K562 (cell line): Measurements from ENCODE around the gene CYP26A1. TPM values are rescaled to one million over a fixed set of nuclear protein-coding genes. Genes with fewer than 3 reads are reported as not detected.

ENCODE experiments used
- FOXM1 ChIP-seq, 2 experiments: fragments of 450-650 bp in 1 of 2; sonication (generic) in 1 of 2; formaldehyde crosslinking in 1 of 2; IDR thresholded peaks; 2 replicates each; pipeline versions ENCODE4 v1.6.1 to v1.9.0; 2017 to 2022; ENCODE audit warnings: low read depth in 2 of 2, mild to moderate bottlenecking in 2 of 2, missing genetic modification reagents in 1 of 2, moderate library complexity in 1 of 2
- IFI16 ChIP-seq: fragments of 250-450 bp; sonication (Bioruptor Pico); IDR thresholded peaks from 2 replicates; pipeline ENCODE4 v2.1.2; 2022; ENCODE audit warnings: mild to moderate bottlenecking, inconsistent platforms
- RBFOX2 ChIP-seq: fragments of 200-400 bp; formaldehyde crosslinking; IDR thresholded peaks from 2 replicates; pipeline ENCODE4 v1.6.1; 2017; ENCODE audit warnings: low read depth, mild to moderate bottlenecking, low read length, moderate library complexity
- ZNF12 ChIP-seq: sonication (generic); formaldehyde crosslinking; IDR thresholded peaks from 2 replicates; pipeline ENCODE4 v1.4.0; 2020; ENCODE audit warnings: mild to moderate bottlenecking, missing genetic modification reagents
- polyA plus RNA-seq, 8 experiments: library from polyadenylated mRNA; depleted of rRNA in 4 of 8; stranded (reverse) in 5 of 8; unstranded in 3 of 8; fragments of >200 nt; fragmentation: Nextera tagmentation in 2 of 8; fragmentation: Illumina TruSeq in 1 of 8; extraction: Ambion mirVana in 2 of 8; extraction: Trizol in 1 of 8; gene quantifications; 2 replicates each; pipeline versions ENCODE4 v1.2.1 to v1.2.3, GENCODE V29; 2011 to 2014; ENCODE audit warnings: inconsistent platforms in 1 of 8, missing spikeins in 1 of 8
- total RNA-seq, 7 experiments: library from RNA; depleted of rRNA in 6 of 7; stranded (reverse); fragments of >200 nt in 6 of 7; fragmentation: Illumina TruSeq in 2 of 7; extraction: Trizol in 2 of 7; gene quantifications; 2 replicates each; pipeline versions ENCODE4 v1.2.1 to v1.2.3, GENCODE V29; 2011 to 2021; ENCODE audit warnings: low replicate concordance in 1 of 7
- TF ChIP-seq, protein P1 (sequence below): fragments of 200-600 bp; sonication (generic); IDR thresholded peaks from one replicate; pipeline ENCODE4 v1.6.1; 2012; ENCODE audit warnings: mild to moderate bottlenecking, low read depth, low read length, inconsistent platforms
- TF ChIP-seq, protein P2 (sequence below): fragments of 450-650 bp; conservative IDR thresholded peaks from 2 replicates; pipeline ENCODE4 v1.6.1; 2016; ENCODE audit warnings: missing genetic modification characterization, low read depth, mild to moderate bottlenecking, missing compliant biosample characterization, moderate library complexity

CYP26A1 gene
- total and polyA plus RNA-seq, 9 of the 15 experiments (the other 6 are each of a cell fraction or from before 2014, with no cell fraction given) = 0.11 to 5.1 (median 1.6) TPM

DNA sequence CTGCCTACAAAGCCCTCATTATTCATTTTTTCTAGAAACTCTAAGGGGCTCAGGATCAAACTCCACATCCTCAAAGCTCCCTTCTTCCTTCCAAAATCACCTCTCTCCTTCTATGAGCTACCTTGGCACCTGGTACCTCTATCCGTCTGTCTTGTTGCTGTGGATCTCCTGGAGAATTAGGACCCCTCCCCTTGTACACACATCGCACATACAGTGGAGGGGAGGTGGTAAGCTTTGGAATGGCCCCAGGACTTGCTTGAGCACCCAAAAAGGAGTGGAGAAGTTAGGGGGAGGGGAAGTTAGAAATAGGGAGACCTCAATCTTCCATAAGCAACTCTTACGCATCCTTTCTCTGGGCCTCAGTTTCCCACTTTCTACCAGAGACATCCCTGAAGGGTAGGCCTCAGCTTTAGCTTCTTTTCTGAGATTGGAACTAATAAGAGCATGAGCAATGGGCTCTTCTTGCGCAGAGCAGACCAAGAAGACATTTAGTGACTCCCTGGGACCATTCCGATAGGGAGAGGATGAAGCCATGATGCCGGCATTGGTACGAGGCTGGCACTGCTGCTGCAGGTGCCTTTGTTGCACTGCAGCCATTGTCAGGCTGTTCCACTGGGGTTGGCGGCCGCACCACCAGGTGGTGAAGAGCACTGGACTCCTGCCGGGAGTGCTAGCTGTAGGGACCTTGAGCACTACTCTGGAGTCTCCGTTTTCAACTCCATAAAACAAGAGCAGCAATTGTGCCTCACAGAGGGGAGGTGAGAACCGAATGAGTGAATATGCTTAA lies 8.6 kb upstream of the CYP26A1 start (continued):
- TF ChIP-seq, protein P1, sequence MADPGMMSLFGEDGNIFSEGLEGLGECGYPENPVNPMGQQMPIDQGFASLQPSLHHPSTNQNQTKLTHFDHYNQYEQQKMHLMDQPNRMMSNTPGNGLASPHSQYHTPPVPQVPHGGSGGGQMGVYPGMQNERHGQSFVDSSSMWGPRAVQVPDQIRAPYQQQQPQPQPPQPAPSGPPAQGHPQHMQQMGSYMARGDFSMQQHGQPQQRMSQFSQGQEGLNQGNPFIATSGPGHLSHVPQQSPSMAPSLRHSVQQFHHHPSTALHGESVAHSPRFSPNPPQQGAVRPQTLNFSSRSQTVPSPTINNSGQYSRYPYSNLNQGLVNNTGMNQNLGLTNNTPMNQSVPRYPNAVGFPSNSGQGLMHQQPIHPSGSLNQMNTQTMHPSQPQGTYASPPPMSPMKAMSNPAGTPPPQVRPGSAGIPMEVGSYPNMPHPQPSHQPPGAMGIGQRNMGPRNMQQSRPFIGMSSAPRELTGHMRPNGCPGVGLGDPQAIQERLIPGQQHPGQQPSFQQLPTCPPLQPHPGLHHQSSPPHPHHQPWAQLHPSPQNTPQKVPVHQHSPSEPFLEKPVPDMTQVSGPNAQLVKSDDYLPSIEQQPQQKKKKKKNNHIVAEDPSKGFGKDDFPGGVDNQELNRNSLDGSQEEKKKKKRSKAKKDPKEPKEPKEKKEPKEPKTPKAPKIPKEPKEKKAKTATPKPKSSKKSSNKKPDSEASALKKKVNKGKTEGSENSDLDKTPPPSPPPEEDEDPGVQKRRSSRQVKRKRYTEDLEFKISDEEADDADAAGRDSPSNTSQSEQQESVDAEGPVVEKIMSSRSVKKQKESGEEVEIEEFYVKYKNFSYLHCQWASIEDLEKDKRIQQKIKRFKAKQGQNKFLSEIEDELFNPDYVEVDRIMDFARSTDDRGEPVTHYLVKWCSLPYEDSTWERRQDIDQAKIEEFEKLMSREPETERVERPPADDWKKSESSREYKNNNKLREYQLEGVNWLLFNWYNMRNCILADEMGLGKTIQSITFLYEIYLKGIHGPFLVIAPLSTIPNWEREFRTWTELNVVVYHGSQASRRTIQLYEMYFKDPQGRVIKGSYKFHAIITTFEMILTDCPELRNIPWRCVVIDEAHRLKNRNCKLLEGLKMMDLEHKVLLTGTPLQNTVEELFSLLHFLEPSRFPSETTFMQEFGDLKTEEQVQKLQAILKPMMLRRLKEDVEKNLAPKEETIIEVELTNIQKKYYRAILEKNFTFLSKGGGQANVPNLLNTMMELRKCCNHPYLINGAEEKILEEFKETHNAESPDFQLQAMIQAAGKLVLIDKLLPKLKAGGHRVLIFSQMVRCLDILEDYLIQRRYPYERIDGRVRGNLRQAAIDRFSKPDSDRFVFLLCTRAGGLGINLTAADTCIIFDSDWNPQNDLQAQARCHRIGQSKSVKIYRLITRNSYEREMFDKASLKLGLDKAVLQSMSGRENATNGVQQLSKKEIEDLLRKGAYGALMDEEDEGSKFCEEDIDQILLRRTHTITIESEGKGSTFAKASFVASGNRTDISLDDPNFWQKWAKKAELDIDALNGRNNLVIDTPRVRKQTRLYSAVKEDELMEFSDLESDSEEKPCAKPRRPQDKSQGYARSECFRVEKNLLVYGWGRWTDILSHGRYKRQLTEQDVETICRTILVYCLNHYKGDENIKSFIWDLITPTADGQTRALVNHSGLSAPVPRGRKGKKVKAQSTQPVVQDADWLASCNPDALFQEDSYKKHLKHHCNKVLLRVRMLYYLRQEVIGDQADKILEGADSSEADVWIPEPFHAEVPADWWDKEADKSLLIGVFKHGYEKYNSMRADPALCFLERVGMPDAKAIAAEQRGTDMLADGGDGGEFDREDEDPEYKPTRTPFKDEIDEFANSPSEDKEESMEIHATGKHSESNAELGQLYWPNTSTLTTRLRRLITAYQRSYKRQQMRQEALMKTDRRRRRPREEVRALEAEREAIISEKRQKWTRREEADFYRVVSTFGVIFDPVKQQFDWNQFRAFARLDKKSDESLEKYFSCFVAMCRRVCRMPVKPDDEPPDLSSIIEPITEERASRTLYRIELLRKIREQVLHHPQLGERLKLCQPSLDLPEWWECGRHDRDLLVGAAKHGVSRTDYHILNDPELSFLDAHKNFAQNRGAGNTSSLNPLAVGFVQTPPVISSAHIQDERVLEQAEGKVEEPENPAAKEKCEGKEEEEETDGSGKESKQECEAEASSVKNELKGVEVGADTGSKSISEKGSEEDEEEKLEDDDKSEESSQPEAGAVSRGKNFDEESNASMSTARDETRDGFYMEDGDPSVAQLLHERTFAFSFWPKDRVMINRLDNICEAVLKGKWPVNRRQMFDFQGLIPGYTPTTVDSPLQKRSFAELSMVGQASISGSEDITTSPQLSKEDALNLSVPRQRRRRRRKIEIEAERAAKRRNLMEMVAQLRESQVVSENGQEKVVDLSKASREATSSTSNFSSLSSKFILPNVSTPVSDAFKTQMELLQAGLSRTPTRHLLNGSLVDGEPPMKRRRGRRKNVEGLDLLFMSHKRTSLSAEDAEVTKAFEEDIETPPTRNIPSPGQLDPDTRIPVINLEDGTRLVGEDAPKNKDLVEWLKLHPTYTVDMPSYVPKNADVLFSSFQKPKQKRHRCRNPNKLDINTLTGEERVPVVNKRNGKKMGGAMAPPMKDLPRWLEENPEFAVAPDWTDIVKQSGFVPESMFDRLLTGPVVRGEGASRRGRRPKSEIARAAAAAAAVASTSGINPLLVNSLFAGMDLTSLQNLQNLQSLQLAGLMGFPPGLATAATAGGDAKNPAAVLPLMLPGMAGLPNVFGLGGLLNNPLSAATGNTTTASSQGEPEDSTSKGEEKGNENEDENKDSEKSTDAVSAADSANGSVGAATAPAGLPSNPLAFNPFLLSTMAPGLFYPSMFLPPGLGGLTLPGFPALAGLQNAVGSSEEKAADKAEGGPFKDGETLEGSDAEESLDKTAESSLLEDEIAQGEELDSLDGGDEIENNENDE = no peak
- TF ChIP-seq FOXM1 (IDR thresholded peaks at IDR 0.05; ENCODE audit: low read depth) = no peak
- TF ChIP-seq FOXM1 (CRISPR knock-in tag; IDR thresholded peaks at IDR 0.05; ENCODE audit: low read depth) = no peak
- TF ChIP-seq ZNF12 (CRISPR knock-in tag) = no peak
- TF ChIP-seq, protein P2, sequence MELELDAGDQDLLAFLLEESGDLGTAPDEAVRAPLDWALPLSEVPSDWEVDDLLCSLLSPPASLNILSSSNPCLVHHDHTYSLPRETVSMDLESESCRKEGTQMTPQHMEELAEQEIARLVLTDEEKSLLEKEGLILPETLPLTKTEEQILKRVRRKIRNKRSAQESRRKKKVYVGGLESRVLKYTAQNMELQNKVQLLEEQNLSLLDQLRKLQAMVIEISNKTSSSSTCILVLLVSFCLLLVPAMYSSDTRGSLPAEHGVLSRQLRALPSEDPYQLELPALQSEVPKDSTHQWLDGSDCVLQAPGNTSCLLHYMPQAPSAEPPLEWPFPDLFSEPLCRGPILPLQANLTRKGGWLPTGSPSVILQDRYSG (tag) = no peak
- no peak for TF ChIP-seq IFI16
- no peak for TF ChIP-seq RBFOX2
